Prostate gland (tissue), 2 donors: ENCODE data around the gene SPDEF. TPM values are rescaled to one million over a fixed set of nuclear protein-coding genes. Genes with fewer than 3 reads are reported as not detected.

Experiments
- DNase-seq: peaks from one replicate; pipeline ENCODE4 v3.0.0-alpha.2; 2019; ENCODE audit warnings: low spot score
- H3K27ac ChIP-seq, 2 donors: fragments of 200-600 bp; sonication (generic); 2 replicates each; pipeline ENCODE4 v1.5.1; 2017 to 2019
- H3K27me3 ChIP-seq: fragments of 200-600 bp; sonication (generic); replicated peaks from 2 replicates; pipeline ENCODE4 v1.5.1; 2019; ENCODE audit not compliant: insufficient read depth
- H3K36me3 ChIP-seq, 2 donors: fragments of 200-600 bp; sonication (generic); 1 replicate in 1 of 2; 2 replicates in 1 of 2; pipeline versions ENCODE4 v1.5.1 to v1.8.1; 2017 to 2019
- H3K4me1 ChIP-seq: fragments of 200-600 bp; sonication (generic); replicated peaks from 2 replicates; pipeline ENCODE4 v1.5.1; 2019
- H3K4me3 ChIP-seq, 2 donors: fragments of 200-600 bp; sonication (generic); 2 replicates each; pipeline ENCODE4 v1.5.1; 2017 to 2019
- H3K9me3 ChIP-seq: fragments of 200-600 bp; sonication (generic); 2 replicates; pipeline ENCODE4 v1.5.1; 2017
- CTCF ChIP-seq, 4 experiments: fragments of 200-600 bp in 2 of 4; fragments of 450-650 bp in 2 of 4; sonication (generic) in 2 of 4; IDR thresholded peaks; 1 replicate in 3 of 4; 2 replicates in 1 of 4; pipeline ENCODE4 v1.5.1; 2016 to 2019; ENCODE audit warnings: antibody characterized with exemption in 4 of 4, mild to moderate bottlenecking in 2 of 4, moderate library complexity in 2 of 4
- POLR2A ChIP-seq: fragments of 450-650 bp; IDR thresholded peaks from one replicate; pipeline ENCODE4 v1.6.1; 2016; ENCODE audit warnings: antibody characterized with exemption, mild to moderate bottlenecking
- POLR2AphosphoS5 ChIP-seq: sonication (generic); formaldehyde crosslinking; IDR thresholded peaks from one replicate; pipeline ENCODE4 v1.6.1; 2017; ENCODE audit warnings: antibody characterized with exemption
- WGBS: methylation state at CpG from one replicate; pipeline ENCODE4 v1.1.5; 2018; 5-methylcytosine and 5-hydroxymethylcytosine counted together
- intact Hi-C: fragments of 100-400 bp; cut with DNase I; formaldehyde crosslinking; loops from one replicate; pipeline ENCODE4 v1.14.2; 2022
- total RNA-seq, 2 donors: library from RNA; depleted of rRNA; stranded (reverse); fragments of >200 nt; gene quantifications; one replicate each; pipeline ENCODE4 v1.1.0, GENCODE V29; 2016

The SPDEF gene
- total RNA-seq, 2 donors from 2014 or later, result 165 to 738 TPM

- no peaks in the 10 kb centered on the region for H3K36me3 ChIP-seq
- WGBS, result 69% methylated on average over 14 of the region's 14 CpGs
- H3K27ac ChIP-seq, result peak overlapping the region; percentile 57 to 84
- intact Hi-C loops, result no loop called here
- H3K27me3 ChIP-seq, result no peaks in the 10 kb centered on the region
- no peaks in the 10 kb centered on the region for H3K9me3 ChIP-seq
- no peak overlapping the region for H3K4me3 ChIP-seq
- no peak for DNase-seq
- TF ChIP-seq POLR2AphosphoS5 (no peak), CTCF (IDR thresholded peaks at IDR 0.05) (no peak)
- H3K4me1 ChIP-seq, result peaks cover 30% of the 10 kb centered on the region
Measured at GRCh38 chr6:34539181-34539580, 16.9 kb downstream of the SPDEF start.

GRCh38 chr6:34538581-34538980, 17.5 kb downstream of the SPDEF start:
- DNase-seq, result no peak
- Histone ChIP-seq H3K9me3 (no peaks in the 10 kb centered on the region), H3K27me3 (no peaks in the 10 kb centered on the region), H3K36me3 (no peaks in the 10 kb centered on the region), H3K4me3 (no peak overlapping the region), H3K27ac (peak overlapping the region; percentile 18 to 84), H3K4me1 (peaks cover 30% of the 10 kb centered on the region)
- intact Hi-C loops, result no loop called here
- no peak for TF ChIP-seq POLR2A
- no peak for TF ChIP-seq POLR2AphosphoS5
- no peak for TF ChIP-seq CTCF (IDR thresholded peaks at IDR 0.05)
- WGBS, result 67% methylated on average over 6 of the region's 6 CpGs

- Histone ChIP-seq H3K36me3 (no peaks in the 10 kb centered on the region), H3K27ac (peak overlapping the region; percentile 32 to 84), H3K4me1 (peaks cover 30% of the 10 kb centered on the region), H3K27me3 (no peaks in the 10 kb centered on the region), H3K9me3 (no peaks in the 10 kb centered on the region), H3K4me3 (no peak overlapping the region)
- no peak for TF ChIP-seq CTCF (IDR thresholded peaks at IDR 0.05)
- no peak for TF ChIP-seq POLR2AphosphoS5
- no peak for TF ChIP-seq POLR2A
- 77% methylated on average over 18 of the region's 19 CpGs for WGBS
- intact Hi-C loops, result no loop called here
- peak; percentile 39 for DNase-seq
Measured at GRCh38 chr6:34537922-34538550, 18.1 kb downstream of the SPDEF start.

GRCh38 chr6:34536959-34537848, 18.9 kb downstream of the SPDEF start:
- Histone ChIP-seq H3K4me1 (peaks cover 30% of the 10 kb centered on the region), H3K36me3 (no peaks in the 10 kb centered on the region), H3K4me3 (no peak overlapping the region), H3K9me3 (no peaks in the 10 kb centered on the region), H3K27me3 (no peaks in the 10 kb centered on the region), H3K27ac (peak overlapping the region; percentile 81 to 84)
- 74% methylated on average over 15 of the region's 15 CpGs for WGBS
- DNase-seq, result no peak
- intact Hi-C loops, result no loop called here
- TF ChIP-seq POLR2A (no peak), POLR2AphosphoS5 (no peak), CTCF (IDR thresholded peaks at IDR 0.05) (no peak)
